GM23338 (cell line): Measurements from ENCODE around the gene PPARD. TPM values are rescaled to one million over a fixed set of nuclear protein-coding genes. Genes with fewer than 3 reads are reported as not detected.

Experiments used
- ATAC-seq: fragments of 200-7000 bp; cut with Tn5 transposase; 3 replicates; pipeline ENCODE4 v1.9.1; 2020
- DNase-seq: peaks from one replicate; pipeline ENCODE4 v3.0.0-alpha.2; 2015; ENCODE audit warnings: low spot score
- H2AFZ ChIP-seq: fragments of 200-600 bp; sonication (generic); 2 replicates; pipeline ENCODE4 v1.8.0; 2016; ENCODE audit warnings: antibody characterized with exemption, mild to moderate bottlenecking, moderate library complexity
- H3F3A ChIP-seq: fragments of 200-600 bp; sonication (generic); replicated peaks from 2 replicates; pipeline ENCODE4 v1.8.0; 2017; ENCODE audit warnings: antibody characterized with exemption, mixed run types, low read depth
- H3K27ac ChIP-seq: fragments of 200-600 bp; sonication (generic); 2 replicates; pipeline ENCODE4 v1.6.1; 2016; ENCODE audit warnings: low read depth
- H3K27me3 ChIP-seq: fragments of 200-600 bp; sonication (generic); 2 replicates; pipeline ENCODE4 v1.8.0; 2016; ENCODE audit warnings: mild to moderate bottlenecking, mixed run types, moderate library complexity; ENCODE audit not compliant: insufficient read depth
- H3K36me3 ChIP-seq: fragments of 200-600 bp; sonication (generic); 2 replicates; pipeline ENCODE4 v1.8.0; 2016; ENCODE audit warnings: mild to moderate bottlenecking; ENCODE audit not compliant: insufficient read depth
- H3K4me1 ChIP-seq: fragments of 200-600 bp; sonication (generic); 2 replicates; pipeline ENCODE4 v1.8.0; 2016; ENCODE audit warnings: mild to moderate bottlenecking, moderate library complexity; ENCODE audit not compliant: insufficient read depth
- H3K4me2 ChIP-seq: fragments of 200-600 bp; sonication (generic); 2 replicates; pipeline ENCODE4 v1.7.1; 2017; ENCODE audit warnings: mixed run types
- H3K4me3 ChIP-seq: fragments of 200-600 bp; sonication (generic); 2 replicates; pipeline ENCODE4 v1.6.1; 2016; ENCODE audit warnings: mixed run types
- H3K79me2 ChIP-seq: fragments of 200-600 bp; sonication (generic); replicated peaks from 2 replicates; pipeline ENCODE4 v1.8.0; 2017; ENCODE audit warnings: mild to moderate bottlenecking; ENCODE audit not compliant: insufficient read depth
- H3K9me2 ChIP-seq: fragments of 200-600 bp; sonication (generic); 2 replicates; pipeline ENCODE4 v1.8.0; 2017; ENCODE audit not compliant: insufficient read depth
- H4K20me1 ChIP-seq: fragments of 200-600 bp; sonication (generic); replicated peaks from 2 replicates; pipeline ENCODE4 v1.8.0; 2017; ENCODE audit warnings: mild to moderate bottlenecking; ENCODE audit not compliant: insufficient read depth
- H3K27ac Mint-ChIP-seq: 2 replicates; pipeline ENCODE4 v1.8.0; 2020; ENCODE audit warnings: inconsistent platforms, mild to moderate bottlenecking, moderate library complexity, mixed read lengths
- H3K27me3 Mint-ChIP-seq: 3 replicates; pipeline ENCODE4 v1.8.0; 2022; ENCODE audit warnings: low read depth, mild to moderate bottlenecking, moderate library complexity, mixed read lengths, inconsistent platforms; ENCODE audit not compliant: insufficient read depth, poor library complexity
- H3K36me3 Mint-ChIP-seq: 3 replicates; pipeline ENCODE4 v1.8.0; 2021; ENCODE audit warnings: low read depth, mild to moderate bottlenecking, inconsistent platforms, moderate library complexity, mixed read lengths
- H3K4me1 Mint-ChIP-seq: 3 replicates; pipeline ENCODE4 v1.8.0; 2020; ENCODE audit warnings: mild to moderate bottlenecking, inconsistent platforms, mixed read lengths
- H3K4me3 Mint-ChIP-seq: 3 replicates; pipeline ENCODE4 v1.8.0; 2021; ENCODE audit warnings: moderate library complexity, mild to moderate bottlenecking, inconsistent platforms, mixed read lengths
- H3K9me3 Mint-ChIP-seq: 3 replicates; pipeline ENCODE4 v1.8.0; 2020; ENCODE audit warnings: moderate library complexity, mild to moderate bottlenecking, inconsistent platforms, mixed read lengths
- CREB1 ChIP-seq: fragments of 250-450 bp; sonication (Bioruptor Pico); IDR thresholded peaks from 2 replicates; pipeline ENCODE4 v1.5.0; 2020; ENCODE audit warnings: low read depth, mild to moderate bottlenecking, moderate library complexity
- ETS1 ChIP-seq: IDR thresholded peaks from 2 replicates; pipeline ENCODE4 v1.6.1; 2016; ENCODE audit warnings: antibody characterized with exemption
- EZH2 ChIP-seq: fragments of 200-600 bp; sonication (generic); IDR thresholded peaks from one replicate; pipeline ENCODE4 v1.8.0; 2017; ENCODE audit warnings: antibody characterized with exemption, mild to moderate bottlenecking, low read depth; ENCODE audit not compliant: unreplicated experiment
- EZH2phosphoT487 ChIP-seq: fragments of 200-600 bp; sonication (generic); IDR thresholded peaks from one replicate; pipeline ENCODE4 v1.8.1; 2018; ENCODE audit warnings: antibody characterized with exemption; ENCODE audit not compliant: unreplicated experiment
- NANOG ChIP-seq: IDR thresholded peaks from 2 replicates; pipeline ENCODE4 v1.6.1; 2016; ENCODE audit warnings: antibody characterized with exemption, borderline replicate concordance
- STAT1 ChIP-seq: IDR thresholded peaks from one replicate; pipeline ENCODE4 v1.6.1; 2016; ENCODE audit warnings: antibody characterized with exemption; ENCODE audit not compliant: unreplicated experiment
- ZNF114 ChIP-seq: fragments of 250-450 bp; sonication (Bioruptor Pico); IDR thresholded peaks from 2 replicates; pipeline ENCODE4 v1.5.0; 2020; ENCODE audit warnings: mild to moderate bottlenecking, moderate library complexity
- ZNF331 ChIP-seq: fragments of 250-450 bp; sonication (Bioruptor Pico); IDR thresholded peaks from 2 replicates; pipeline ENCODE4 v1.5.0; 2020; ENCODE audit warnings: low read depth, mild to moderate bottlenecking, moderate library complexity
- polyA plus RNA-seq: library from polyadenylated mRNA; unstranded; fragments of >200 nt; fragmentation: Nextera tagmentation; extraction: Ambion mirVana; gene quantifications from 2 replicates; pipeline ENCODE4 v1.2.1, GENCODE V29; 2016
- total RNA-seq: library from RNA; depleted of rRNA; stranded (reverse); fragments of >200 nt; shearing (Covaris generic); gene quantifications from 2 replicates; pipeline ENCODE4 v1.2.3, GENCODE V29; 2014
- TF ChIP-seq, protein P1 (sequence below): fragments of 250-450 bp; sonication (Bioruptor Pico); IDR thresholded peaks from 2 replicates; pipeline ENCODE4 v1.5.0; 2020; ENCODE audit warnings: mild to moderate bottlenecking, moderate library complexity
- TF ChIP-seq, protein P2 (sequence below), 2 experiments: fragments of 200-600 bp in 1 of 2; sonication (generic) in 1 of 2; conservative IDR thresholded peaks; 2 replicates each; pipeline versions ENCODE4 v1.5.1 to v1.6.1; 2016 to 2017; ENCODE audit warnings: antibody characterized with exemption in 2 of 2, low read depth in 2 of 2, mild to moderate bottlenecking in 2 of 2, moderate library complexity in 1 of 2
- TF ChIP-seq, protein P3 (sequence below): IDR thresholded peaks from one replicate; pipeline ENCODE4 v1.6.1; 2018; ENCODE audit warnings: antibody characterized with exemption; ENCODE audit not compliant: unreplicated experiment

PPARD gene
- total and polyA plus RNA-seq, 2 experiments from 2014 or later: 5.1 to 9.7 TPM

- H3K4me3 Mint-ChIP-seq: peak overlapping the region; percentile 88
- H4K20me1 ChIP-seq: 0 out of 2 replicates have a peak, but pooled peaks cover 3% of the 10 kb centered on the region
- H3F3A ChIP-seq: peaks cover 5% of the 10 kb centered on the region; the same call in 1 of the 2 replicates
- peaks cover 5% of the 10 kb centered on the region for H3K27me3 Mint-ChIP-seq
- peaks cover 3% of the 10 kb centered on the region; the same call in 2 of the 3 replicates for H3K36me3 Mint-ChIP-seq
- peaks cover 25% of the 10 kb centered on the region for H3K79me2 ChIP-seq
- H2AFZ ChIP-seq: peak overlapping the region; percentile 80; the same call in 1 of the 2 replicates
- H3K4me1 Mint-ChIP-seq: peaks cover 16% of the 10 kb centered on the region
- no peak overlapping the region for H3K27ac ChIP-seq
- no peak for TF ChIP-seq ZNF331 (CRISPR knock-in tag)
- no peak for TF ChIP-seq CREB1 (CRISPR knock-in tag)
- no peak for TF ChIP-seq EZH2
- TF ChIP-seq ETS1: no peak
- TF ChIP-seq NANOG: no peak
- no peak for TF ChIP-seq STAT1
- TF ChIP-seq ZNF114 (CRISPR knock-in tag): no peak
- TF ChIP-seq, protein P1, sequence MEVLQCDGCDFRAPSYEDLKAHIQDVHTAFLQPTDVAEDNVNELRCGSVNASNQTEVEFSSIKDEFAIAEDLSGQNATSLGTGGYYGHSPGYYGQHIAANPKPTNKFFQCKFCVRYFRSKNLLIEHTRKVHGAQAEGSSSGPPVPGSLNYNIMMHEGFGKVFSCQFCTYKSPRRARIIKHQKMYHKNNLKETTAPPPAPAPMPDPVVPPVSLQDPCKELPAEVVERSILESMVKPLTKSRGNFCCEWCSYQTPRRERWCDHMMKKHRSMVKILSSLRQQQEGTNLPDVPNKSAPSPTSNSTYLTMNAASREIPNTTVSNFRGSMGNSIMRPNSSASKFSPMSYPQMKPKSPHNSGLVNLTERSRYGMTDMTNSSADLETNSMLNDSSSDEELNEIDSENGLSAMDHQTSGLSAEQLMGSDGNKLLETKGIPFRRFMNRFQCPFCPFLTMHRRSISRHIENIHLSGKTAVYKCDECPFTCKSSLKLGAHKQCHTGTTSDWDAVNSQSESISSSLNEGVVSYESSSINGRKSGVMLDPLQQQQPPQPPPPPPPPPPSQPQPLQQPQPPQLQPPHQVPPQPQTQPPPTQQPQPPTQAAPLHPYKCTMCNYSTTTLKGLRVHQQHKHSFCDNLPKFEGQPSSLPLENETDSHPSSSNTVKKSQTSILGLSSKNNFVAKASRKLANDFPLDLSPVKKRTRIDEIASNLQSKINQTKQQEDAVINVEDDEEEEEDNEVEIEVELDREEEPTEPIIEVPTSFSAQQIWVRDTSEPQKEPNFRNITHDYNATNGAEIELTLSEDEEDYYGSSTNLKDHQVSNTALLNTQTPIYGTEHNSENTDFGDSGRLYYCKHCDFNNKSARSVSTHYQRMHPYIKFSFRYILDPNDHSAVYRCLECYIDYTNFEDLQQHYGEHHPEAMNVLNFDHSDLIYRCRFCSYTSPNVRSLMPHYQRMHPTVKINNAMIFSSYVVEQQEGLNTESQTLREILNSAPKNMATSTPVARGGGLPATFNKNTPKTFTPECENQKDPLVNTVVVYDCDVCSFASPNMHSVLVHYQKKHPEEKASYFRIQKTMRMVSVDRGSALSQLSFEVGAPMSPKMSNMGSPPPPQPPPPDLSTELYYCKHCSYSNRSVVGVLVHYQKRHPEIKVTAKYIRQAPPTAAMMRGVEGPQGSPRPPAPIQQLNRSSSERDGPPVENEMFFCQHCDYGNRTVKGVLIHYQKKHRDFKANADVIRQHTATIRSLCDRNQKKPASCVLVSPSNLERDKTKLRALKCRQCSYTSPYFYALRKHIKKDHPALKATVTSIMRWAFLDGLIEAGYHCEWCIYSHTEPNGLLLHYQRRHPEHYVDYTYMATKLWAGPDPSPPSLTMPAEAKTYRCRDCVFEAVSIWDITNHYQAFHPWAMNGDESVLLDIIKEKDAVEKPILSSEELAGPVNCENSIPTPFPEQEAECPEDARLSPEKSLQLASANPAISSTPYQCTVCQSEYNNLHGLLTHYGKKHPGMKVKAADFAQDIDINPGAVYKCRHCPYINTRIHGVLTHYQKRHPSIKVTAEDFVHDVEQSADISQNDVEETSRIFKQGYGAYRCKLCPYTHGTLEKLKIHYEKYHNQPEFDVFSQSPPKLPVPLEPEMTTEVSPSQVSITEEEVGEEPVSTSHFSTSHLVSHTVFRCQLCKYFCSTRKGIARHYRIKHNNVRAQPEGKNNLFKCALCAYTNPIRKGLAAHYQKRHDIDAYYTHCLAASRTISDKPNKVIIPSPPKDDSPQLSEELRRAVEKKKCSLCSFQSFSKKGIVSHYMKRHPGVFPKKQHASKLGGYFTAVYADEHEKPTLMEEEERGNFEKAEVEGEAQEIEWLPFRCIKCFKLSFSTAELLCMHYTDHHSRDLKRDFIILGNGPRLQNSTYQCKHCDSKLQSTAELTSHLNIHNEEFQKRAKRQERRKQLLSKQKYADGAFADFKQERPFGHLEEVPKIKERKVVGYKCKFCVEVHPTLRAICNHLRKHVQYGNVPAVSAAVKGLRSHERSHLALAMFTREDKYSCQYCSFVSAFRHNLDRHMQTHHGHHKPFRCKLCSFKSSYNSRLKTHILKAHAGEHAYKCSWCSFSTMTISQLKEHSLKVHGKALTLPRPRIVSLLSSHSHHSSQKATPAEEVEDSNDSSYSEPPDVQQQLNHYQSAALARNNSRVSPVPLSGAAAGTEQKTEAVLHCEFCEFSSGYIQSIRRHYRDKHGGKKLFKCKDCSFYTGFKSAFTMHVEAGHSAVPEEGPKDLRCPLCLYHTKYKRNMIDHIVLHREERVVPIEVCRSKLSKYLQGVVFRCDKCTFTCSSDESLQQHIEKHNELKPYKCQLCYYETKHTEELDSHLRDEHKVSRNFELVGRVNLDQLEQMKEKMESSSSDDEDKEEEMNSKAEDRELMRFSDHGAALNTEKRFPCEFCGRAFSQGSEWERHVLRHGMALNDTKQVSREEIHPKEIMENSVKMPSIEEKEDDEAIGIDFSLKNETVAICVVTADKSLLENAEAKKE (CRISPR knock-in tag): no peak
- TF ChIP-seq, protein P2, sequence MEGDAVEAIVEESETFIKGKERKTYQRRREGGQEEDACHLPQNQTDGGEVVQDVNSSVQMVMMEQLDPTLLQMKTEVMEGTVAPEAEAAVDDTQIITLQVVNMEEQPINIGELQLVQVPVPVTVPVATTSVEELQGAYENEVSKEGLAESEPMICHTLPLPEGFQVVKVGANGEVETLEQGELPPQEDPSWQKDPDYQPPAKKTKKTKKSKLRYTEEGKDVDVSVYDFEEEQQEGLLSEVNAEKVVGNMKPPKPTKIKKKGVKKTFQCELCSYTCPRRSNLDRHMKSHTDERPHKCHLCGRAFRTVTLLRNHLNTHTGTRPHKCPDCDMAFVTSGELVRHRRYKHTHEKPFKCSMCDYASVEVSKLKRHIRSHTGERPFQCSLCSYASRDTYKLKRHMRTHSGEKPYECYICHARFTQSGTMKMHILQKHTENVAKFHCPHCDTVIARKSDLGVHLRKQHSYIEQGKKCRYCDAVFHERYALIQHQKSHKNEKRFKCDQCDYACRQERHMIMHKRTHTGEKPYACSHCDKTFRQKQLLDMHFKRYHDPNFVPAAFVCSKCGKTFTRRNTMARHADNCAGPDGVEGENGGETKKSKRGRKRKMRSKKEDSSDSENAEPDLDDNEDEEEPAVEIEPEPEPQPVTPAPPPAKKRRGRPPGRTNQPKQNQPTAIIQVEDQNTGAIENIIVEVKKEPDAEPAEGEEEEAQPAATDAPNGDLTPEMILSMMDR (conservative IDR thresholded peaks at IDR 0.05; ENCODE audit: low read depth in 2 of 2): no peak
- TF ChIP-seq EZH2phosphoT487: no peak
- TF ChIP-seq, protein P3, sequence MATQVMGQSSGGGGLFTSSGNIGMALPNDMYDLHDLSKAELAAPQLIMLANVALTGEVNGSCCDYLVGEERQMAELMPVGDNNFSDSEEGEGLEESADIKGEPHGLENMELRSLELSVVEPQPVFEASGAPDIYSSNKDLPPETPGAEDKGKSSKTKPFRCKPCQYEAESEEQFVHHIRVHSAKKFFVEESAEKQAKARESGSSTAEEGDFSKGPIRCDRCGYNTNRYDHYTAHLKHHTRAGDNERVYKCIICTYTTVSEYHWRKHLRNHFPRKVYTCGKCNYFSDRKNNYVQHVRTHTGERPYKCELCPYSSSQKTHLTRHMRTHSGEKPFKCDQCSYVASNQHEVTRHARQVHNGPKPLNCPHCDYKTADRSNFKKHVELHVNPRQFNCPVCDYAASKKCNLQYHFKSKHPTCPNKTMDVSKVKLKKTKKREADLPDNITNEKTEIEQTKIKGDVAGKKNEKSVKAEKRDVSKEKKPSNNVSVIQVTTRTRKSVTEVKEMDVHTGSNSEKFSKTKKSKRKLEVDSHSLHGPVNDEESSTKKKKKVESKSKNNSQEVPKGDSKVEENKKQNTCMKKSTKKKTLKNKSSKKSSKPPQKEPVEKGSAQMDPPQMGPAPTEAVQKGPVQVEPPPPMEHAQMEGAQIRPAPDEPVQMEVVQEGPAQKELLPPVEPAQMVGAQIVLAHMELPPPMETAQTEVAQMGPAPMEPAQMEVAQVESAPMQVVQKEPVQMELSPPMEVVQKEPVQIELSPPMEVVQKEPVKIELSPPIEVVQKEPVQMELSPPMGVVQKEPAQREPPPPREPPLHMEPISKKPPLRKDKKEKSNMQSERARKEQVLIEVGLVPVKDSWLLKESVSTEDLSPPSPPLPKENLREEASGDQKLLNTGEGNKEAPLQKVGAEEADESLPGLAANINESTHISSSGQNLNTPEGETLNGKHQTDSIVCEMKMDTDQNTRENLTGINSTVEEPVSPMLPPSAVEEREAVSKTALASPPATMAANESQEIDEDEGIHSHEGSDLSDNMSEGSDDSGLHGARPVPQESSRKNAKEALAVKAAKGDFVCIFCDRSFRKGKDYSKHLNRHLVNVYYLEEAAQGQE: no peak
- H3K4me2 ChIP-seq: peak overlapping the region; percentile 85
- H3K27ac Mint-ChIP-seq: no peak overlapping the region
- H3K4me1 ChIP-seq: peaks cover 12% of the 10 kb centered on the region
- no peaks in the 10 kb centered on the region for H3K9me2 ChIP-seq
- DNase-seq (no peak), ATAC-seq (peak; percentile 7; the same call in 2 of the 3 replicates)
- H3K9me3 Mint-ChIP-seq: peaks cover 9% of the 10 kb centered on the region; the same call in 2 of the 3 replicates
- H3K36me3 ChIP-seq: no peaks in the 10 kb centered on the region
- H3K27me3 ChIP-seq: no peaks in the 10 kb centered on the region
- H3K4me3 ChIP-seq: peak overlapping the region; percentile 82
These were observed 905 bp downstream of the PPARD start for GRCh38 chr6:35343092-35343834.
